ENCODE measurements around the gene ANKRD66.

Gene ANKRD66

DNA sequence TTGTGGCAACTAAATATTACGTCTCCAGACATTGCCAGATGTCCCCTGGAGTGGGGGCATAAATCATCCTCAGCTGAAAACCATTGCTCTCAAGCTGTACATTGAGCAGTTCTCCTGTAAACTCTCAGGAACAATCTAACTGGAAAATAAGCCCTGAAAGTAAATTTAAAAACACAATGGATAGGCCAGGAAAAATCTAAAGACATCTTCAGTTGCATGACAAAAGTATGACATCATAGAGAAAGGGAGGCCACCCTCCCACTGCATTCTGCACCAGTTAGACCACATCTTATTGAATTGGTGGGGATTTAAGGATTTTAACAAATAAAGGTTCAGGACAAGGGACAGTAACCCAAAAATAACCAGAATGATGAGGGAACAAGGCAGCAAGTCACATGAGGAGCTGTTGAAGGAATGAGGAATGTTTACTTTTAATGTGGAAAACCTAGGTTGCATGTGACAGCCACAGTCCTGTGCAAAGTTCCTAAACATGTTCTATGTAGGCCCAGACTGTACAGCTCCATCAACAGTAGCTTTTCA, 16.9 kb upstream of the ANKRD66 start:
- H3K9ac ChIP-seq (ENCODE audit: low read length): no peak overlapping the region

DNA sequence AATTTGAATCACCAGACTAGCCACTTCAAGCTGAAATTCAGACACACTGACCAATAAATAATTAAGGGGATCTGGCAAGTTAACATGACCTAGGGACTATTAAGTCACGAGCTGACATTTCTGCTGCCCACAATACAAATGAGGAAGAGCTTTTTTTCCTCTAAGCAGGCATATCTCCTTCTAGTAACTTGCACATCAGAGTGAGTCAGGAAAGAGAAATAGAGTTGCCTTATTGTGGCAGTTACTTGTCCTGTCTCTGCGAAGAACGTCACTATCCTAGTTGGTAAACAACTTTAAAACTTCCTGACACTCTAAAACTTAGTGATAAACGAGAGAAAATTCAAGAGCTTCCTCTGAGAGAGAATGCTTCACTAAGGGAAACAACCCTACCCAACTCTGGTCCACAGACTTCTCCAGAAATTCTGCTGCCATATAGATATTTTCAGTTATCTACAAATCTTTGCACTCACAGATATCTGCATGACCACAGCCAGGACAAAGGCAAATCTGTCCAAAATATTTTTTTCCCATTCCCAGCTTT, 15.7 kb upstream of the ANKRD66 start:
- H3K27me3 ChIP-seq (ENCODE audit: low read depth, low read length): 0 out of 2 replicates have a peak, but pooled peaks cover 6% of the 10 kb centered on the region
- no peaks in the 10 kb centered on the region for H3K4me1 ChIP-seq (ENCODE audit: low read length)
- H3K4me2 ChIP-seq (ENCODE audit: low read length): no peak overlapping the region
- no peaks in the 10 kb centered on the region for H3K79me2 ChIP-seq (ENCODE audit: low read length)
- no peaks in the 10 kb centered on the region for H4K20me1 ChIP-seq (ENCODE audit: insufficient read depth, low read length)
- H3K36me3 ChIP-seq (replicated peaks; ENCODE audit: low read depth, low read length): no peaks in the 10 kb centered on the region
- no peak overlapping the region for H3K27ac ChIP-seq (ENCODE audit: low read length)
- H3K9me3 ChIP-seq (ENCODE audit: insufficient read depth, low read length): no peaks in the 10 kb centered on the region
- no peak overlapping the region for H3K4me3 ChIP-seq (ENCODE audit: low read length)
- no peak overlapping the region for H2AFZ ChIP-seq (ENCODE audit: low read depth, low read length)
- TF ChIP-seq, protein P1, sequence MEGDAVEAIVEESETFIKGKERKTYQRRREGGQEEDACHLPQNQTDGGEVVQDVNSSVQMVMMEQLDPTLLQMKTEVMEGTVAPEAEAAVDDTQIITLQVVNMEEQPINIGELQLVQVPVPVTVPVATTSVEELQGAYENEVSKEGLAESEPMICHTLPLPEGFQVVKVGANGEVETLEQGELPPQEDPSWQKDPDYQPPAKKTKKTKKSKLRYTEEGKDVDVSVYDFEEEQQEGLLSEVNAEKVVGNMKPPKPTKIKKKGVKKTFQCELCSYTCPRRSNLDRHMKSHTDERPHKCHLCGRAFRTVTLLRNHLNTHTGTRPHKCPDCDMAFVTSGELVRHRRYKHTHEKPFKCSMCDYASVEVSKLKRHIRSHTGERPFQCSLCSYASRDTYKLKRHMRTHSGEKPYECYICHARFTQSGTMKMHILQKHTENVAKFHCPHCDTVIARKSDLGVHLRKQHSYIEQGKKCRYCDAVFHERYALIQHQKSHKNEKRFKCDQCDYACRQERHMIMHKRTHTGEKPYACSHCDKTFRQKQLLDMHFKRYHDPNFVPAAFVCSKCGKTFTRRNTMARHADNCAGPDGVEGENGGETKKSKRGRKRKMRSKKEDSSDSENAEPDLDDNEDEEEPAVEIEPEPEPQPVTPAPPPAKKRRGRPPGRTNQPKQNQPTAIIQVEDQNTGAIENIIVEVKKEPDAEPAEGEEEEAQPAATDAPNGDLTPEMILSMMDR (IDR thresholded peaks at IDR 0.05; ENCODE audit: low read depth, low read length): no peak
- TF ChIP-seq EZH2phosphoT487 (IDR thresholded peaks at IDR 0.05; ENCODE audit: low read depth): no peak
- H3K9ac ChIP-seq (ENCODE audit: low read length): no peak overlapping the region

More for the DNA sequence above, 16.9 kb upstream of the ANKRD66 start:
- no peak overlapping the region for H3K4me2 ChIP-seq (ENCODE audit: low read length)
- H3K27me3 ChIP-seq (ENCODE audit: low read depth, low read length): peaks cover 11% of the 10 kb centered on the region
- no peak overlapping the region for H3K4me3 ChIP-seq (ENCODE audit: low read length)
- H3K9me3 ChIP-seq (ENCODE audit: insufficient read depth, low read length): no peaks in the 10 kb centered on the region
- no peak overlapping the region for H3K27ac ChIP-seq (ENCODE audit: low read length)
- no peaks in the 10 kb centered on the region for H4K20me1 ChIP-seq (ENCODE audit: insufficient read depth, low read length)
- no peaks in the 10 kb centered on the region for H3K79me2 ChIP-seq (ENCODE audit: low read length)
- TF ChIP-seq, protein P1 (IDR thresholded peaks at IDR 0.05; ENCODE audit: low read depth, low read length): no peak
- no peak for TF ChIP-seq EZH2phosphoT487 (IDR thresholded peaks at IDR 0.05; ENCODE audit: low read depth)
- no peaks in the 10 kb centered on the region for H3K36me3 ChIP-seq (replicated peaks; ENCODE audit: low read depth, low read length)
- H2AFZ ChIP-seq (ENCODE audit: low read depth, low read length): no peak overlapping the region
- no peaks in the 10 kb centered on the region for H3K4me1 ChIP-seq (ENCODE audit: low read length)

DNA sequence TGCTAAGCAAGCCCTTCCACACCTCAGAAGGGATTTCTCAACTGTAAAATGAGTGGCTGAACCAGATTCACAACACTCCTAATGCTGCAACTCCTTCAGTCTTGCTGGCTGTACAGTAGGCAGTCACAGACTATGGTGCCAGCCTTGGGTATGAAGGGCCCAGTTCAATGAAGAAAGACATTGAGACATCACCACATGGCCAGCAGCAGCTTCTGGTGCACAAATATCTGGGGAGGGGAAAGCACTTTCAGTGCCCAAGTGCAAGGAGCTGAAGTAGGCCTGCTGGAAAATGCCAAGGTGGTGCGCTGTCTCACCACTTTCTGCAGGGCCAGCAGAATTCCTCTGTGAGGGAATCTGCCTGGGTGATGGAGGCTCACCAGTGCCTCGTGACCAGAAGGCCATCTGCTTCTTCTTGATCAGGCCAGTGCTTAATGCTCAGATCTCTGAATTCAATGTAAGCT, 13.4 kb upstream of the ANKRD66 start:
- H3K4me1 ChIP-seq (ENCODE audit: low read length): no peaks in the 10 kb centered on the region
- TF ChIP-seq, protein P1 (IDR thresholded peaks at IDR 0.05; ENCODE audit: low read depth, low read length): no peak
- no peak for TF ChIP-seq EZH2phosphoT487 (IDR thresholded peaks at IDR 0.05; ENCODE audit: low read depth)
- no peak overlapping the region for H3K27ac ChIP-seq (ENCODE audit: low read length)
- H3K27me3 ChIP-seq (ENCODE audit: low read depth, low read length): 0 out of 2 replicates have a peak, but pooled peaks cover 5% of the 10 kb centered on the region
- H3K36me3 ChIP-seq (replicated peaks; ENCODE audit: low read depth, low read length): no peaks in the 10 kb centered on the region
- no peaks in the 10 kb centered on the region for H4K20me1 ChIP-seq (ENCODE audit: insufficient read depth, low read length)
- no peaks in the 10 kb centered on the region for H3K79me2 ChIP-seq (ENCODE audit: low read length)
- no peak overlapping the region for H3K4me2 ChIP-seq (ENCODE audit: low read length)
- no peak overlapping the region for H3K4me3 ChIP-seq (ENCODE audit: low read length)
- H2AFZ ChIP-seq (ENCODE audit: low read depth, low read length): no peak overlapping the region
- H3K9ac ChIP-seq (ENCODE audit: low read length): no peak overlapping the region
- H3K9me3 ChIP-seq (ENCODE audit: insufficient read depth, low read length): no peaks in the 10 kb centered on the region

DNA sequence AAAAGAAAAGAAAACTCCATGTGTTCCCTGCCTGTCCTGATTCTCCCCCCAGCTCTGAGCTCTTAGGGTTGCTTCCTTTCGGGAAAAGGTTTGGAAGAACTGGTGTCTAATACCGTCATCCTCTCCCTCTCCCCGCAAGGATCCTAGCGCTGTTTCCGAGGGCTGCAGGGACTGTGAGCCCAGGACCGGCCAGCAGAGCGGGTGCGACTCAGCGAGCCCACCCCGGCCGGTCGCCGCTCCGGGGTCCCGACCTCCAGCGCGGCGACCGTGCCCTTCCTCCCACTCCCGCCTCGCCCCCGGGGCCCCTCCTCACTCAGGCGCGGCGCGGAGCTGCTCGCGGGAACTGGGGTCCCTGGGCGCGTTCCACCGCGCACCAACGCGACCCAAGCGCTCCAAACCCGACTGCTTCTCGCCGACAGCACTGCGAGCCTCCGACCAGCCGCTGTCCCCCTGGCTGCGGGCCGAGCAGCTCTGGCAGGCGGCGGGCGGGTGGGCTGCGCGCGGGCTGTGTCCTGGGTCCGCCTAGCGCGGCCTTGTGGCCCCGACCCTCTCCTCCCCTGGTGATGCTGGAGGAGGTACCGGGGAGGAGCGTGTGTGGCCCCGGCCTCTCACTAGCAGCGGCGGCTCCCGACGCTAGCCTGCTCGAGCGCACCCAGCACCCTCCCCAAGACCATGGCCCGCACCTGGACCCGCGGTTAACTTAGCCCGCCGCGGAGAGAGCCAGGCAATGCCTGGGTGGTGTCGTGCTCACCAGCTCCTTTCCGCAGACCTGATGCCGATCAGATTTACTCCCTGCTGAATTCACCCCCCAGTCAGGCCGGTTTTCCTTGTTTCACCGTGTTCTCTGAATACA, 11.6 kb upstream of the ANKRD66 start, which contains the start of gene PLA2G7:
PLA2G7 (minus strand) TSS at position 509 of the 853 bp plus-strand sequence. CDS start 12,484 bp downstream, outside the sequence.
- Histone ChIP-seq H3K4me2 (ENCODE audit: low read length) (no peak within 1 kb of the TSS), H3K9me3 (ENCODE audit: insufficient read depth, low read length) (no peaks in the 10 kb centered on the region), H3K79me2 (ENCODE audit: low read length) (no peaks in the 10 kb centered on the region), H4K20me1 (ENCODE audit: insufficient read depth, low read length) (no peaks in the 10 kb centered on the region), H3K4me1 (ENCODE audit: low read length) (no peaks in the 10 kb centered on the region), H3K27ac (ENCODE audit: low read length) (no peak within 1 kb of the TSS), H3K36me3 (replicated peaks; ENCODE audit: low read depth, low read length) (no peaks in the 10 kb centered on the region), H3K9ac (ENCODE audit: low read length) (no peak within 1 kb of the TSS), H2AFZ (ENCODE audit: low read depth, low read length) (no peak within 1 kb of the TSS), H3K4me3 (ENCODE audit: low read length) (no peak within 1 kb of the TSS), H3K27me3 (ENCODE audit: low read depth, low read length) (no peaks in the 10 kb centered on the region)
- TF ChIP-seq, protein P1 (IDR thresholded peaks at IDR 0.05; ENCODE audit: low read depth, low read length): no peak
- TF ChIP-seq EZH2phosphoT487 (IDR thresholded peaks at IDR 0.05; ENCODE audit: low read depth): no peak

Data from OCI-LY3 (cell line).